Measurements from ENCODE around the gene CALB2. TPM values are rescaled to one million over a fixed set of nuclear protein-coding genes. Genes with fewer than 3 reads are reported as not detected.
"Not testable (repeated sequence)": the region's sequence is repeated elsewhere in the genome, so short reads cannot be mapped to it uniquely, and the experiment has no call there.

Gene CALB2
- 0.64 TPM for total RNA-seq

- Histone ChIP-seq H3K27me3 (no peaks in the 10 kb centered on the region), H3K4me3 (peak within 1 kb of the TSS; percentile 39 to 44), H3K27ac (no peak within 1 kb of the TSS), H3K36me3 (no peaks in the 10 kb centered on the region), H3K9me3 (no peaks in the 10 kb centered on the region), H3K4me1 (no peaks in the 10 kb centered on the region)
- TF ChIP-seq CTCF (IDR thresholded peaks at IDR 0.05), result peak; percentile 42 to 85 (median 72)
- intact Hi-C loops (cut with DNase I), result no loop called here
- DNase-seq (ENCODE audit: low spot score in 2 of 2), result peak in 1 of 2 donors; percentile 75
Observed at GRCh38 chr16:71358464-71358998, at the start of gene CALB2. TSS of gene CALB2 (plus strand) at chr16:71358723. CDS start at chr16:71358793, 70 bp downstream.

GRCh38 chr16:71311553-71312158 is 46.9 kb upstream of the CALB2 start:
- peak; percentile 40 to 54 (median 51) for TF ChIP-seq CTCF (IDR thresholded peaks at IDR 0.05)
- intact Hi-C loops (cut with DNase I), result no loop called here
- no peak overlapping the region for H3K4me3 ChIP-seq

GRCh38 chr16:71313591-71313990 is 44.9 kb upstream of the CALB2 start:
- H3K36me3 ChIP-seq; H3K4me3 ChIP-seq; DNase-seq (ENCODE audit: low spot score in 2 of 2); intact Hi-C loops (cut with DNase I); H3K27ac ChIP-seq; H3K9me3 ChIP-seq; H3K27me3 ChIP-seq; H3K4me1 ChIP-seq: not testable (repeated sequence)

More at GRCh38 chr16:71311553-71312158, 46.9 kb upstream of the CALB2 start:
- no peaks in the 10 kb centered on the region for H3K36me3 ChIP-seq
- no peak overlapping the region for H3K27ac ChIP-seq
- H3K4me1 ChIP-seq, result no peaks in the 10 kb centered on the region
- DNase-seq (ENCODE audit: low spot score in 2 of 2), result no peak
- no peaks in the 10 kb centered on the region for H3K9me3 ChIP-seq
- no peaks in the 10 kb centered on the region for H3K27me3 ChIP-seq

GRCh38 chr16:71315269-71315668 is 43.3 kb upstream of the CALB2 start:
- TF ChIP-seq CTCF (IDR thresholded peaks at IDR 0.05), result no peak
- no peak for DNase-seq (ENCODE audit: low spot score in 2 of 2)
- Histone ChIP-seq H3K9me3 (no peaks in the 10 kb centered on the region), H3K4me1 (no peaks in the 10 kb centered on the region), H3K27me3 (no peaks in the 10 kb centered on the region), H3K27ac (no peak overlapping the region), H3K36me3 (no peaks in the 10 kb centered on the region), H3K4me3 (no peak overlapping the region)
- intact Hi-C loops (cut with DNase I), result no loop called here

GRCh38 chr16:71319999-71320398 is 38.5 kb upstream of the CALB2 start:
- H3K4me3 ChIP-seq, result no peak overlapping the region

More at GRCh38 chr16:71319999-71320398, 38.5 kb upstream of the CALB2 start:
- Histone ChIP-seq H3K4me1 (no peaks in the 10 kb centered on the region), H3K27me3 (no peaks in the 10 kb centered on the region), H3K27ac (no peak overlapping the region), H3K36me3 (no peaks in the 10 kb centered on the region), H3K9me3 (no peaks in the 10 kb centered on the region)
- DNase-seq (ENCODE audit: low spot score in 2 of 2), result no peak
- TF ChIP-seq CTCF (IDR thresholded peaks at IDR 0.05), result no peak
- intact Hi-C loops (cut with DNase I), result no loop called here

All from ascending aorta (tissue), 2 donors.